Duodenal mucosa (tissue), 2 donors: Measurements from ENCODE around the gene CCR9.
"Not testable (repeated sequence)": the region's sequence is repeated elsewhere in the genome, so short reads cannot be mapped to it uniquely, and the experiment has no call there.

Experiments used
- H3K27ac ChIP-seq: one replicate; pipeline ENCODE4 v1.7.0; 2013; ENCODE audit warnings: low read depth, low read length
- H3K27me3 ChIP-seq, 2 donors: one replicate each; pipeline ENCODE4 v1.7.0; 2013; ENCODE audit warnings: low read length in 2 of 2, control low read depth in 1 of 2; ENCODE audit not compliant: insufficient read depth in 2 of 2, control insufficient read depth in 1 of 2
- H3K36me3 ChIP-seq, 2 donors: one replicate each; pipeline ENCODE4 v1.7.0; 2013; ENCODE audit warnings: low read length in 2 of 2, control low read depth in 1 of 2; ENCODE audit not compliant: insufficient read depth in 2 of 2, control insufficient read depth in 1 of 2
- H3K4me1 ChIP-seq, 2 donors: one replicate each; pipeline ENCODE4 v1.7.0; 2013; ENCODE audit warnings: low read length in 2 of 2, control low read depth in 1 of 2; ENCODE audit not compliant: insufficient read depth in 2 of 2, control insufficient read depth in 1 of 2
- H3K4me3 ChIP-seq, 2 donors: one replicate each; pipeline ENCODE4 v1.7.0; 2013; ENCODE audit warnings: low read length in 2 of 2, low read depth in 1 of 2
- H3K9ac ChIP-seq, 2 donors: one replicate each; pipeline ENCODE4 v1.7.0; 2013; ENCODE audit warnings: low read length in 2 of 2, low read depth in 1 of 2
- H3K9me3 ChIP-seq, 2 donors: one replicate each; pipeline ENCODE4 v1.7.0; 2013; ENCODE audit warnings: low read length in 2 of 2, control low read depth in 1 of 2; ENCODE audit not compliant: control insufficient read depth in 1 of 2

The CCR9 gene

DNA sequence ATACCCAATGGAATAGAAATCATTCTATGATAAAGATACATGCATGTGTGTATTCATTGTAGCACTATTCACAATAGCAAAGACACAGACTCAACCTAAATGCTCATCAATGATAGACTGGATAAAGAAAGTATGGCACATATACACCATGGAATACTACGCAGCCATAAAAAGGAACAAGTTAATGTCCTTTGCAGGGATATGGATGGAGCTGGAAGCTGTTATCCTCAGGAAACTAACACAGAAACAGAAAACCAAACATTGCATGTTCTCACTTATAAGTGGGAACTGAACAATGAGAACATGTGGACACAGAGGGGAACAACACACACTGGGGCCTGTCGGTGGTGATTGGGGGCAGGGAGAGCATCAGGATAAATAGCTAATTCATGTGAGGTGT, 29.3 kb upstream of the CCR9 start:
- not testable (repeated sequence) for H3K36me3 ChIP-seq, H3K27ac ChIP-seq, H3K27me3 ChIP-seq, H3K4me3 ChIP-seq, H3K9me3 ChIP-seq, H3K9ac ChIP-seq
- H3K4me1 ChIP-seq, result peaks cover 19 to 20% of the 10 kb centered on the region in 2 donors

DNA sequence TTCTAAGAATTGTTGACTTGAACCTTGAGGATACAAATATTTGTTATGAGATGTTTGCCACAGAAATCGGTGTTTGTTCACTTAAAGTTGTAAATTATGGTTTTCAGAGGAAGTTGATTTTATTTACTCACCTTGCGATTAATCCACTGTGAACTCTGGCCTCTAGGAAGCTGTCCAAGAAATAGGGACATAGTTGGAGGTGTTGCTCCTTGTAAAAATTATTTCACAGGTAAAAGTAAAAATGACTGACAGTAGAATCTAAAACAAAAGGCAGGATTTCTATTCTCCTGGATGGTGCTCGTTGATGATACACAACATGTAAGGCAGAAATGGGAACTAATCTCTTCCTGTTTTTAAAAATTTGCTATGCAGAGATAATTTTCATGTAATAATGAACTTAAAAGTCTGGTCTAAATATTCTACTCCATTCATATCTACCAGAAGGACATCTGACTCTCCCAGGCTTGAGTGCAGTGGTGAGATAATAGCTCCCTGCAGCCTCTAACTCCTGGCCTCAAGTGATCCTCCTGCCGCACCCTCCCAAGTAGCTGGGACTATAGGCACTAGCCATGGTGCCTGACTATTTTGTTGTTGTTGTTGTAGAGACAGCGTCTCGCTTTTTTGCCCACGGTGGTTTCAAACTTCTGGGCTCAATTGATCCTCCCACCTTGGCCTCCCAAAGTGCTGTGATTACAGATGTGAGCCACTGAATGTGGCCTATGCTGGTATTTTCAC, 27.4 kb upstream of the CCR9 start:
- H3K36me3 ChIP-seq, result no peaks in the 10 kb centered on the region
- H3K27me3 ChIP-seq, result no peaks in the 10 kb centered on the region
- H3K27ac ChIP-seq, result no peak overlapping the region
- no peak overlapping the region for H3K4me3 ChIP-seq
- no peak overlapping the region for H3K9ac ChIP-seq
- H3K4me1 ChIP-seq, result peaks cover 16 to 21% of the 10 kb centered on the region in 2 donors
- peaks cover 5 to 7% of the 10 kb centered on the region in 2 donors for H3K9me3 ChIP-seq

GRCh38 chr3:45860481-45860880, 25.9 kb upstream of the CCR9 start:
- no peak overlapping the region for H3K9ac ChIP-seq
- H3K27me3 ChIP-seq, result no peaks in the 10 kb centered on the region
- H3K27ac ChIP-seq, result no peak overlapping the region
- no peak overlapping the region for H3K4me3 ChIP-seq
- H3K4me1 ChIP-seq, result peaks cover 16 to 25% of the 10 kb centered on the region in 2 donors
- no peaks in the 10 kb centered on the region for H3K36me3 ChIP-seq
- peaks cover 5 to 7% of the 10 kb centered on the region in 2 donors for H3K9me3 ChIP-seq

- Histone ChIP-seq H3K9ac (no peak overlapping the region), H3K27me3 (no peaks in the 10 kb centered on the region), H3K9me3 (peaks cover 5 to 7% of the 10 kb centered on the region in 2 donors), H3K27ac (no peak overlapping the region), H3K4me1 (peaks cover 16 to 25% of the 10 kb centered on the region in 2 donors), H3K36me3 (no peaks in the 10 kb centered on the region), H3K4me3 (peak overlapping the region; percentile 7 to 19)
Observed at GRCh38 chr3:45861043-45861719, 25.2 kb upstream of the CCR9 start.

- Histone ChIP-seq H3K27me3 (no peaks in the 10 kb centered on the region), H3K4me3 (no peak overlapping the region), H3K36me3 (no peaks in the 10 kb centered on the region), H3K9me3 (peaks cover 5 to 7% of the 10 kb centered on the region in 2 donors), H3K9ac (no peak overlapping the region), H3K27ac (no peak overlapping the region), H3K4me1 (peaks cover 13 to 28% of the 10 kb centered on the region in 2 donors)
Observed at GRCh38 chr3:45864760-45865519, 21.4 kb upstream of the CCR9 start.

DNA sequence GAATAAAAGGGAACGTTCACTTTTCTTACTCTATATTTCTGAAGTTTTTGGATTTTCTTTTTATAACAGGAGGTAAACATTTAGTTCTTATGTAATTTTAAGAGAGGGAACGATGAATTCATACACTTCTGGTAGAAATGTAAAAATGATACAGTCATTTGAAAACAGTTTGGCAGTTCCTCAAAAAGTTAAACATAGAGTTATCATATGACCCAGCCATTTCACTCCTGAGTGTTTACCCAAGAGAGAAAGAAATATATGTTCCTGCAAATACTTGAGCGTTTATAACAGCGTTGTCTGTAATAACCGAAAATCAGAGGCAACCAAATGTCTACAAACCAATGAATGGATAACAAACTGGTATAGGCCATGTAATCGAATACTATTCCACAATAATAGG, 20.8 kb upstream of the CCR9 start:
- Histone ChIP-seq H3K27me3 (no peaks in the 10 kb centered on the region), H3K4me3 (no peak overlapping the region), H3K27ac (no peak overlapping the region), H3K9me3 (peaks cover 5 to 7% of the 10 kb centered on the region in 2 donors), H3K36me3 (no peaks in the 10 kb centered on the region), H3K9ac (no peak overlapping the region), H3K4me1 (peaks cover 15 to 24% of the 10 kb centered on the region in 2 donors)

DNA sequence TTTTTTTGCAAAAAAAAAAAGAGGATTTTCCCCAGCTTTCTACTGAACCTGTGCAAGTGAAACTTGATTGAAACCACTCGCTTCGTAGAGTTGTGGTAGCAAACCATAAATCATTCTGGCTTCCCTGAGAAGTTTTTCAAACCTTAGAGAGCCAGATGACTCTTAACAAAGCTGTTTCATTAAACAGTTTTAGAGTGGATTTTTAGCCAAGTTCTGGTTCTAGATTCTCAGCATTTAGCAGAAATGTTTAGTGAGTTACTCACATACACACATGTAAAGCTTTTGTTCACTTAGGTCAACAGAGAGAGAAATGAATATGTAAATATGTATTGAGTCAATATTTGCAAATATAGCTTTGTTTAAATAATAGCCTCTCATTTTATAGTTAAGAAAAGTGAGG, 18.1 kb upstream of the CCR9 start:
- Histone ChIP-seq H3K9me3 (peaks cover 4 to 6% of the 10 kb centered on the region in 2 donors), H3K27me3 (no peaks in the 10 kb centered on the region), H3K4me1 (peaks cover 3 to 7% of the 10 kb centered on the region in 2 donors), H3K36me3 (no peaks in the 10 kb centered on the region), H3K9ac (no peak overlapping the region), H3K4me3 (no peak overlapping the region), H3K27ac (no peak overlapping the region)

DNA sequence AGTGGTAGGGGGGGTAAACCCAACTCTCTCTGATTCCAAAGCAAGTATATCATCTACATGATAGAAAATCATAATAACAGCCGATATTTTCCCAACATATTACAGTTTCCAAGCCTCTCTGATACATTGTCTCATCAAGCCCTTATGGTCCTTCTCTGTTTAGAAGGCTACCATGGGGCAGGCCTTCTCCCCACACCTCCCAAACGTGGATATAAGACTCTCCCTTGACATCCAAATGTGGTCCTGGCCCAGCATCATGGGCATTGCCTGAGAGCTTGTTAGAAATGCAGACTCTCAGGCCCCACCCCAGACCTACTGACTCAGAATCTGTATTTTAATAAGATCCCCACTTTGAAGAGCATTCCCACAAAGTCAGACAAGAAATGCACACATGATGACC, 17.7 kb upstream of the CCR9 start:
- Histone ChIP-seq H3K27me3 (no peaks in the 10 kb centered on the region), H3K27ac (no peak overlapping the region), H3K4me1 (peaks cover 4 to 7% of the 10 kb centered on the region in 2 donors), H3K36me3 (no peaks in the 10 kb centered on the region), H3K4me3 (no peak overlapping the region), H3K9ac (no peak overlapping the region), H3K9me3 (peaks cover 0 to 2% of the 10 kb centered on the region in 2 donors)

DNA sequence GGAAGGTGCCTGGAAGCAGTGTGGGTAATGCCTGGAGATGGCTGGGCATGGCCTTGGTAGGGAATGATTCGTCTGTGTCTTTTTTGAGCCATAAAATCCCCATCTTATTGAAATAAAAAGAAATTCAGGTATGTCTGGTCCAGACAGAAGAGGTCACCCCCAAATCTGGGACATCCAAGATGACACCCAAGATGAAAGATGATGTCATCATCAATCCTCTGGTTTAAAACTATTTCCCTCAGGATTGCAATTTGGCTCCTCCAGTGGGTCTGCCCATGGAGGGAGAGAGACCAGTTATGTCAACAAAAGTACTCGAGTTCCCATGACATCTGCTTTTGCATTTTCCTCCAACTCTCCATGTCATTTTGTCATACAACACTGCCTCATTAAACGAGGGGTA, 16.7 kb upstream of the CCR9 start:
- Histone ChIP-seq H3K27me3 (no peaks in the 10 kb centered on the region), H3K4me3 (no peak overlapping the region), H3K9me3 (no peaks in the 10 kb centered on the region), H3K27ac (no peak overlapping the region), H3K36me3 (no peaks in the 10 kb centered on the region), H3K4me1 (peaks cover 10% of the 10 kb centered on the region in 2 donors), H3K9ac (no peak overlapping the region)

DNA sequence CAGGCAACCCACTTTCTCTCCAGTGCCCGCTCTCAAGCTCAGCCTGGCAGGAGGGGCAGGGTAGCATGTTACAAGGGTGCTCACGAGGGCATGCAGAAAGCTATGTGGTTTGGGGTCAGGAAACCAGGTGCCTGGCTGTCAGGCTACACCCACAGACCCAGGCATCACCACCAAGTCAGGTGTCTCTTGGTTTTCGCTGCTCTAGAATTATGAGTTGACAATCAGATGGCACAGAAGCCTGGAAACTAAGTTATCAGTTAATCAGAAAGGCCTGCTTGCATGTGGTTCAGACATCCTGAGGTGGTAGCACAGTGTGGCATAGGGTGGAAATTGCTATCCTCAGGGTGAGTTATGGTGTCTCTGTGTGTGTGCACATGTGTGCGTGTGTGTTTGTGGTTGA, 16.2 kb upstream of the CCR9 start:
- no peaks in the 10 kb centered on the region for H3K36me3 ChIP-seq
- peaks cover 7 to 11% of the 10 kb centered on the region in 2 donors for H3K4me1 ChIP-seq
- H3K27ac ChIP-seq, result no peak overlapping the region
- no peak overlapping the region for H3K9ac ChIP-seq
- no peak overlapping the region for H3K4me3 ChIP-seq
- H3K9me3 ChIP-seq, result no peaks in the 10 kb centered on the region
- H3K27me3 ChIP-seq, result no peaks in the 10 kb centered on the region
